GM08714 (cell line): ENCODE data around the gene ACVRL1.
"Not testable (repeated sequence)": the region's sequence is repeated elsewhere in the genome, so short reads cannot be mapped to it uniquely, and the experiment has no call there.

ENCODE experiments used
- H3K4me3 ChIP-seq: fragments of 200-500 bp; sonication (Bioruptor generic); 2 replicates; pipeline ENCODE4 v1.5.1; 2014; ENCODE audit warnings: mild to moderate bottlenecking, low read length, inconsistent platforms
- ZNF274 ChIP-seq: IDR thresholded peaks from 2 replicates; pipeline ENCODE4 v1.6.1; 2012; ENCODE audit warnings: mild to moderate bottlenecking, low read depth, low read length

ACVRL1 gene

GRCh38 chr12:51869931-51870330 is 37.4 kb upstream of the ACVRL1 start:
- no peak overlapping the region for H3K4me3 ChIP-seq
- TF ChIP-seq ZNF274, result no peak

GRCh38 chr12:51870504-51870903 is 36.8 kb upstream of the ACVRL1 start:
- TF ChIP-seq ZNF274, result no peak
- no peak overlapping the region for H3K4me3 ChIP-seq

GRCh38 chr12:51871126-51871525 is 36.2 kb upstream of the ACVRL1 start:
- H3K4me3 ChIP-seq, result no peak overlapping the region
- TF ChIP-seq ZNF274, result no peak

GRCh38 chr12:51871918-51872688 is 35.2 kb upstream of the ACVRL1 start:
- H3K4me3 ChIP-seq, result no peak overlapping the region
- TF ChIP-seq ZNF274, result no peak

- no peak for TF ChIP-seq ZNF274
These were observed 34.7 kb upstream of the ACVRL1 start for GRCh38 chr12:51872689-51872981.

GRCh38 chr12:51873251-51873994 is 33.9 kb upstream of the ACVRL1 start:
- H3K4me3 ChIP-seq, result no peak overlapping the region
- TF ChIP-seq ZNF274, result no peak

More at GRCh38 chr12:51872689-51872981, 34.7 kb upstream of the ACVRL1 start:
- no peak overlapping the region for H3K4me3 ChIP-seq

GRCh38 chr12:51874000-51874399 is 33.3 kb upstream of the ACVRL1 start:
- TF ChIP-seq ZNF274, result no peak
- H3K4me3 ChIP-seq, result no peak overlapping the region

GRCh38 chr12:51874486-51874885 is 32.8 kb upstream of the ACVRL1 start:
- TF ChIP-seq ZNF274, result no peak
- no peak overlapping the region for H3K4me3 ChIP-seq

GRCh38 chr12:51879102-51879501 is 28.2 kb upstream of the ACVRL1 start:
- no peak overlapping the region for H3K4me3 ChIP-seq
- no peak for TF ChIP-seq ZNF274

GRCh38 chr12:51883295-51883694 is 24.0 kb upstream of the ACVRL1 start:
- no peak for TF ChIP-seq ZNF274
- no peak overlapping the region for H3K4me3 ChIP-seq

- H3K4me3 ChIP-seq, result no peak overlapping the region
- TF ChIP-seq ZNF274, result no peak
These were observed 23.2 kb upstream of the ACVRL1 start for GRCh38 chr12:51883998-51884675.

GRCh38 chr12:51884676-51885229 is 22.6 kb upstream of the ACVRL1 start:
- no peak overlapping the region for H3K4me3 ChIP-seq
- TF ChIP-seq ZNF274, result no peak

GRCh38 chr12:51885294-51886020 is 21.8 kb upstream of the ACVRL1 start:
- H3K4me3 ChIP-seq, result not testable (repeated sequence)
